KOPT-K1 (cell line): ENCODE measurements around the gene SMIM29.
"Not testable (repeated sequence)": the region's sequence is repeated elsewhere in the genome, so short reads cannot be mapped to it uniquely, and the experiment has no call there.

Experiments
- H3K27ac ChIP-seq: fragments of 200-600 bp; sonication (generic); 2 replicates; pipeline ENCODE4 v1.5.1; 2016; ENCODE audit warnings: antibody characterized with exemption, mild to moderate bottlenecking, low read depth, low read length; ENCODE audit not compliant: poor library complexity, severe bottlenecking
- H3K36me3 ChIP-seq: fragments of 200-600 bp; sonication (generic); 2 replicates; pipeline ENCODE4 v1.5.1; 2017; ENCODE audit warnings: antibody characterized with exemption, mild to moderate bottlenecking, low read length, moderate library complexity; ENCODE audit not compliant: insufficient read depth
- H3K9me3 ChIP-seq: fragments of 200-600 bp; sonication (generic); 2 replicates; pipeline ENCODE4 v1.5.1; 2017; ENCODE audit warnings: antibody characterized with exemption, low read length, mild to moderate bottlenecking; ENCODE audit not compliant: insufficient read depth, poor library complexity, severe bottlenecking

The SMIM29 gene

GRCh38 chr6:34275128-34275804, 26.5 kb upstream of the SMIM29 start:
- H3K27ac ChIP-seq: no peak overlapping the region
- 0 out of 2 replicates have a peak, but pooled peaks cover 7% of the 10 kb centered on the region for H3K36me3 ChIP-seq
- no peaks in the 10 kb centered on the region for H3K9me3 ChIP-seq

DNA sequence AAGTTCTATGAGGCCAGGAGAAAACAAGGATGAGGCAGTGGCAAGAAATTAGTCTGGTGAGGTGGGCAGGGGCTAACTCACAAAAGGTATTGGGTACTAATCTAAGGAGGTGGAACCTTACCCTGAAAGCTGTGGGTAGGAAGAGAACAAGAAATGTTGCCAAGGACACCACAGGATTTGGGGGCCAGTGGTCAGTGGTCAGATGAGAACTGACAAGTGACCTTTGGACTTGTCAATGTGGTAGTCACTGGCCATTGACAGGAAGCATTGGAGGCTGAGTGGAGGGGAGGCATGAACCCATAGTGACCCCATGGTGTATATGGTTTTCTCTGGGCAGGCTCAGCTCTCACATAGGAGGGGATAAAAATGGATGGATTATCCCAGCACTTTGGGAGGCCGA, 25.3 kb upstream of the SMIM29 start:
- no peak overlapping the region for H3K27ac ChIP-seq
- H3K9me3 ChIP-seq: no peaks in the 10 kb centered on the region
- H3K36me3 ChIP-seq: 0 out of 2 replicates have a peak, but pooled peaks cover 6% of the 10 kb centered on the region

GRCh38 chr6:34273242-34273805, 24.5 kb upstream of the SMIM29 start:
- H3K27ac ChIP-seq: peak overlapping the region; percentile 44
- no peaks in the 10 kb centered on the region for H3K9me3 ChIP-seq
- H3K36me3 ChIP-seq: no peaks in the 10 kb centered on the region

DNA sequence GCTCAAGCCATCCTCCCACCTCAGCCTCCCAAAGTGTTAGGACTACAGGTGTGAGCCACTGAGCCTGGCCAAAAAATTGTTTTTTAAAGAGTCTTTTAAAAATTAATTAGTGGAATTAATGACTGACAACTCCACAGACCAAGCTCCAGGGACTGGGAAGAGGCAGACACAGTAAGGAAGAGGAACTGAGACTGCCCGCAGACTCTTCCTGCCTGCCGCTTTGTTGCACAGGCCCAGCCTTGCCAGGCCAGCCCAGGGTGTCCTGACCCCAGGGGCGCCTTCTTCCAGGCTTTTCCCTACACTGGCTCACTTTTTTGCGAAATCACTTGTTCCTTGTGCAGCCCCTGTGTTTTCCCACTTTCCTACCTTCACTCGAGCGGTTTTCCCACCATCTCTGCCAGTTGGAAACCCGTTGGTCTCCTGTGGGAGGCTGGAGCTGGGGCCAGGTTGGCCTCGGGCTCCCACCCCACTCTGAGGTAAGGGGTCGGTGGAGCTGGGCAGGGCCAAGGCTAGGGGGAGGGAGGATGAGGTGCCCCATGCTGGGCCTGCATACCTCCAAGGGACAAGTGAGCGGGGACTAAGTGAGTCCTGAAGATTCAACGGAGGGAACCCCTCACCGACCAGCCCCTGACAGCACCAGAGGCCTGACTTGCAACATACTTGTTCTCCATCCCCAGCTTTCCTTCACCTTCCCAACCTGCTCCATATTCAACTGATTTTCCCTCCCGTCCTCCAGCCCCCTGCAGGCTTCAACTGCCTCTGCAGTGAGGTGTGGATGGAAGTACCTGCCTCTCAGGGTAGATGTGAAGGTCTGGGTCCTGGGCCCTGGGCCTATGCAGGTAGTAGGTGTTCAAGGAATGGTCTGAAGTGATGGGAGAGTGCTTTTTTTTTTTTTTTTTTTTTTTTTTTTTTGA, 23.5 kb upstream of the SMIM29 start:
- Histone ChIP-seq H3K36me3 (no peaks in the 10 kb centered on the region), H3K27ac (no peak overlapping the region), H3K9me3 (no peaks in the 10 kb centered on the region)

DNA sequence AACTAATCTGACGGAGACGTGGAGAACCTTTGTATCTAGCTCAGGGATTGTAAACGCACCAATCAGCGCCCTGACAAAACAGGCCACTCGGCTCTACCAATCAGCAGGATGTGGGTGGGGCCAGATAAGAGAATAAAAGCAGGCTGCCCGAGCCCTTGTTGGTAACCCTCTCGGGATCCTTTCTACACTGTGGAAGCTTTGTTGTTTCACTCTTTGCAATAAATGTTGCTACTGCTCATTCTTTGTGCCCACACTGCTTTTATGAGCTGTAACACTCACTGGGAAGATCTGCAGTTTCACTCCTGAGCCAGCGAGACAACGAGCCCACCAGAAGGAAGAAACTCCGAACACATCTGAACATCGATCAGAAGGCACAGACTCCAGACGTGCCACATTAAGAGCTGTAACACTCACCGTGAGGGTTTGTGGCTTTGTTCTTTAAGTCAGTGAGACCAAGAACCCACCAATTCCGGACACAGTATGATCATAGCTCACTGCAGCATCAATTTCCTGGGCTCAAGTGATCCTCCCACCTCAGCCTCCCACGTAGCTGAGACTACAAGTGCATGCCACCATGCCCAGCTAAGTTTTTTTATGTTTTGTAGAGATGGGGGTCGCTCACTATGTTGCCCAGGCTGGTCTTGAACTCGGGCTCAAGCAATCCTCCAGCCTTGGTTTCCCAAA, 21.0 kb upstream of the SMIM29 start:
- H3K9me3 ChIP-seq, H3K36me3 ChIP-seq: not testable (repeated sequence)
- H3K27ac ChIP-seq: peak overlapping the region; percentile 42

DNA sequence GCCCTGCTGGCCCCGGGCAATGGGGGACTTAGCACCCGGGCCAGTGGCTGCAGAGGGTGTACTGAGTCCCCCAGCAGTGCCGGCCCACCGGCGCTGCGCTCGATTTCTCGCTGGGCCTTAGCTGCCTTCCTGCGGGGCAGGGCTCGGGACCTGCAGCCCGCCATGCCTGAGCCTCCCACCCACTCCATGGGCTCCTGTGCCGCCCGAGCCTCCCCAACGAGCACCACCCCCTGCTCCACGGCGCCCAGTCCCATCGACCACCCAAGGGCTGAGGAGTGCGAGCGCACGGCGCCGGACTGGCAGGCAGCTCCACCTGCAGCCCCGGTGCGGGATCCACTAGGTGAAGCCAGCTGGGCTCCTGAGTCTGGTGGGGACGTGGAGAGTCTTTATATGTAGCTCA, 20.3 kb upstream of the SMIM29 start:
- peak overlapping the region; percentile 42 for H3K27ac ChIP-seq

GRCh38 chr6:34267746-34268145, 18.9 kb upstream of the SMIM29 start:
- no peaks in the 10 kb centered on the region for H3K9me3 ChIP-seq
- H3K36me3 ChIP-seq: no peaks in the 10 kb centered on the region

More for the DNA sequence above, 20.3 kb upstream of the SMIM29 start:
- not testable (repeated sequence) for H3K36me3 ChIP-seq, H3K9me3 ChIP-seq

DNA sequence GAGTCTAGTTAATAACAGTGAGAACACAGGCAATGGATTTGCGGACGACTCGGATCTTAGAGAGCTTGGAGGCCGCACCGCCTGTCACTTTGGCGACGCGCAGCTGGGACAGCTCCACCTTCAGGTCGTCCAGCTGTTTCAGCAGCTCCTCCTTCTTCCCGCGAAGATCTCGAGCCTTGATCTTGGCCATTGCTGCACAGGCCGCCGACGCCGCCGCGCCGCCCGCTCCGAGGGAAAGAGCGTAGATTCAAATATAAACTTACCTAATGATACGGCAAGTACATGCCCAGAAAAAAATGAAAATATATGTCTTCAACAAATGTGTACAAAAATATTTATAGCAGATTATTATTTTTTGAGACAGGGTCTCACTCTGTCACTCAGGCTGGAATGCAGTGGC, 14.7 kb upstream of the SMIM29 start:
- not testable (repeated sequence) for H3K36me3 ChIP-seq, H3K27ac ChIP-seq

More at GRCh38 chr6:34267746-34268145, 18.9 kb upstream of the SMIM29 start:
- H3K27ac ChIP-seq: no peak overlapping the region

DNA sequence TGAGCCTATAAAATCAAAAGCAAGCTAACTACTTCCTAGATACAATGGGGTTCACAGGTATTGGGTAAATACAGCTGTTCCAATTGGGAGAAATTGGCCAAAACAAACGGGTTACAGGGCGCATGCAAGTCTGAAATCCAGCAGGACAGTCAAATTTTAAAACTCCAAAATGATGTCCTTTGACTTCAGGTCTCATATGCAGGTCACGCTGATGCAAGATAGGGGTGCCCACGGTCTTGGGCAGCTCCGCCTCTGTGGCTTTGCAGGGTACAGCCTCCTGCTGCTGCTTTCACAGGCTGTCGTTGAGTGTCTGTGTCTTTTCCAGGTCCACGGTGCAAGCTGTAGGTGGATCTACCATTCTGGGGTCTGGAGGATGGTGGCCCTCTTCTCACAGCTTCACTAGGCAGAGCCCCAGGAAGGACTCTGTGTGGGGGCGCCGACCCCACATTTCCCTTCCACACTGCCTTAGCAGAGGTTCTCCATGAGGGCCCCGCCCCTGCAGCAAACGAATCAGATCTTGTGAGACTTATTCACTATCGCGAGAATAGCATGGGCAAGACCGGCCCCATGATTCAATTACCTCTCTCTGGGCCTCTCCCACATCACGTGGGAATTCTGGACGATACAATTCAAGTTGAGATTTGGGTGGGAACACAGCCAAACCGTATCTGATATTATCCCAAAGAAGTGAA, 11.9 kb upstream of the SMIM29 start:
- H3K36me3 ChIP-seq: no peaks in the 10 kb centered on the region
- H3K9me3 ChIP-seq: peaks cover 5% of the 10 kb centered on the region
- no peak overlapping the region for H3K27ac ChIP-seq

More for the DNA sequence above, 14.7 kb upstream of the SMIM29 start:
- not testable (repeated sequence) for H3K9me3 ChIP-seq

DNA sequence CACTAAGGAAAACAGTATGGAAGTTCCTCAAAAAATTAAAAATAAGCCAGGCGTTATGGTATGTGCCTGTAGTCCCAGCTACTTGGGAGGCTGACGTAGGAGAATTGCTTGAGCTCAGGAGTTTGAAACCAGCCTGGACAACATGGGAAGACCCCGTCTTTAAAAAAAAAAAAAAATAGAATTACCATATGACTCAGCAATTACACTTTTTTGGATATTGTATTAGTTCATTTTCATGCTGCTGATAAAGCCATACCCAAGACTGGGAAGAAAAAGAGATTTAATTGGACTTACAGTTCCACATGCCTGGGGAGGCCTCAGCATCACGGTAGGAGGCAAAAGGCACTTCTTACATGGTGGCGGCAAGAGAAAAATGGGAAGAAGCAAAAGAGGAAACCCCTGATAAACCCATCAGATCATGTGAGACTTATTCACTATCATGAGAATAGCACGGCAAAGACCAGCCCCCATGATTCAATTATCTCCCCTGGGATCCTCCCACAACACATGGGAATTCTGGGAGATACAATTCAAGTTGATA, 10.8 kb upstream of the SMIM29 start:
- peaks cover 5% of the 10 kb centered on the region for H3K9me3 ChIP-seq
- H3K36me3 ChIP-seq: no peaks in the 10 kb centered on the region
- no peak overlapping the region for H3K27ac ChIP-seq

DNA sequence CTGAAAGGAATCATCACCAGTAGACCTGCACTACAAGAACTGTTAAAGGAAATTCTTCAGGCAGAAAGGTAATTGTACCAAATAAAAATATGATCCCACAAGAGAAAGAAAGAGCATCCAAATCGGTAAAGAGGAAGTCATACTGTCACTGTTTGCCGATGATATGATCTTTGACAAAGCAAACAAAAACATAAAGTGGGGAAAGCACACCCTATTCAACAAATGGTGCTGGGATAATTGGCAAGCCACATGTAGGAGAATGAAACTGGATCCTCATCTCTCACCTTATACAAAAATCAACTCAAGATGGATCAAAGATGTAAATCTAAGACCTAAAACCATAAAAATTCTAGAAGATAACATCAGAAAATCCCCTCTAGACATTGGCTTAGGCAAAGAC, 3.6 kb upstream of the SMIM29 start:
- not testable (repeated sequence) for H3K27ac ChIP-seq, H3K36me3 ChIP-seq

DNA sequence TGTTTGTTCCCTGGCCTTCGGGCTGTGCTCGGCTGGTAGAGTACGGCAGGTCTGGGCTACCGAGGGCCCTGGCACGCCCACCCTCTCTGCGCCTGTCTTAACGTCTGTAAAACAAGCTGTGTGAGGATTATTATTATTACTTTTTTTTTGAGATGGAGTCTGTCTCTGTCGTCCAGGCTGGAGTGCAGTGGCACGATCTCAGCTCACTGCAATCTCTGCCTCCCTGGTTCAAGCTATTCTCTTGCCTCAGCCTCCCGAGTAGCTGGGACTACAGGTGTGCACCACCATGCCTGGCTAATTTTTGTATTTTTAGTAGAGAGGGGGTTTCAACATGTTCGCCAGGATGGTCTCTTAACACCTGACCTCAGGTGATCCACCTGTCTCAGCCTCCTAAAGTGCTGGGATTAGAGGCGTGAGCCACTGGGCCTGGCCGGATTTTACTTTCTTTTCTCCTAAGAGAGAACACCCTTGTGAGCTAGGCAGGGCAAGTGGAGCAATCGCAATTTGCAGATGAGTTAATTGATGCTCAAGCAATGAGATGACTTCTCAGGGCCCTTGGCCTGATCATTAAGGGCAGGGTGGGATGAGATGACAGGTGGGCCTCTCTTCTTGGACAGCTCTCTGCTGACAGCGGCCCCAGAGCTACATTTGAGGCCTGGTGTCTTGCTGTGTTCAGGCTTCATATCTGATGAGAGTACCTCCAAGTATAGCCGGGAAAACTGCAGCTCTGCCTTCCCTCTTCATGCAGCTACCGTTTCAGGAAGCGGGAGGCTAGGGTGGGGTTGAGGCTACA, 859 bp upstream of the SMIM29 start:
- peaks cover 25% of the 10 kb centered on the region for H3K36me3 ChIP-seq
- peak overlapping the region; percentile 76 for H3K27ac ChIP-seq
- no peaks in the 10 kb centered on the region for H3K9me3 ChIP-seq

More for the DNA sequence above, 3.6 kb upstream of the SMIM29 start:
- H3K9me3 ChIP-seq: not testable (repeated sequence)

GRCh38 chr6:34248198-34248726, 544 bp downstream of the SMIM29 start:
- Histone ChIP-seq H3K27ac (peak overlapping the region; percentile 76), H3K9me3 (no peaks in the 10 kb centered on the region)

More at GRCh38 chr6:34248198-34248726, 544 bp downstream of the SMIM29 start:
- peaks cover 39% of the 10 kb centered on the region for H3K36me3 ChIP-seq
